Natural killer cell treated with Interleukin-12 subunit alpha and Interleukin-12 subunit beta and Interleukin-15 and Interleukin-18, amount 100 ng/mL, for 72 hours (primary cell): ENCODE data around the gene HS3ST6. TPM values are rescaled to one million over a fixed set of nuclear protein-coding genes. Genes with fewer than 3 reads are reported as not detected.
"Not testable (repeated sequence)": the region's sequence is repeated elsewhere in the genome, so short reads cannot be mapped to it uniquely, and the experiment has no call there.

Experiments
- ATAC-seq, 2 donors: fragments of 150-1000 bp; cut with Tn5 transposase in 1 of 2; sonication (Bioruptor Pico), chemical (Tn5 transposase) in 1 of 2; 2 replicates each; pipeline ENCODE4 v1.10.0; 2021
- DNase-seq: peaks from one replicate; pipeline ENCODE4 v3.0.0; 2022; ENCODE audit warnings: low spot score
- H3K27ac Mint-ChIP-seq, 2 donors: 1 replicate in 1 of 2; 2 replicates in 1 of 2; pipeline ENCODE4 v1.8.0; 2022; ENCODE audit warnings: mixed read lengths in 2 of 2, mild to moderate bottlenecking in 1 of 2, moderate library complexity in 1 of 2
- H3K27me3 Mint-ChIP-seq, 2 donors: 1 replicate in 1 of 2; 2 replicates in 1 of 2; pipeline ENCODE4 v1.8.0; 2022; ENCODE audit warnings: mixed read lengths in 2 of 2
- H3K36me3 Mint-ChIP-seq: one replicate; pipeline ENCODE4 v1.8.0; 2022; ENCODE audit warnings: mixed read lengths
- H3K4me1 Mint-ChIP-seq, 2 donors: 1 replicate in 1 of 2; 2 replicates in 1 of 2; pipeline ENCODE4 v1.8.0; 2022; ENCODE audit warnings: low read depth in 2 of 2, mixed read lengths in 2 of 2, mild to moderate bottlenecking in 1 of 2
- H3K4me3 Mint-ChIP-seq: one replicate; pipeline ENCODE4 v1.8.0; 2022; ENCODE audit warnings: mixed read lengths
- H3K9me3 Mint-ChIP-seq: 2 replicates; pipeline ENCODE4 v1.8.0; 2022; ENCODE audit warnings: mixed read lengths
- total RNA-seq, 2 donors: library from RNA; stranded (reverse); gene quantifications; one replicate each; pipeline ENCODE4 v1.2.3, GENCODE V29; 2022

HS3ST6 gene
- total RNA-seq, 2 donors from 2014 or later, result not detected

GRCh38 chr16:1924095-1924494 is 5.9 kb upstream of the HS3ST6 start:
- DNase-seq, result no peak
- no peak overlapping the region for H3K27ac Mint-ChIP-seq
- H3K4me1 Mint-ChIP-seq, result peaks cover 0 to 2% of the 10 kb centered on the region in 2 donors
- no peak for ATAC-seq
- peaks cover 24 to 26% of the 10 kb centered on the region in 2 donors for H3K27me3 Mint-ChIP-seq
- H3K4me3 Mint-ChIP-seq, result no peak overlapping the region
- H3K9me3 Mint-ChIP-seq, result no peaks in the 10 kb centered on the region
- no peaks in the 10 kb centered on the region for H3K36me3 Mint-ChIP-seq

GRCh38 chr16:1923299-1924034 is 5.3 kb upstream of the HS3ST6 start:
- no peak for ATAC-seq
- Mint-ChIP-seq H3K4me1 (no peaks in the 10 kb centered on the region), H3K9me3 (no peaks in the 10 kb centered on the region)

GRCh38 chr16:1922357-1922756 is 4.1 kb upstream of the HS3ST6 start:
- H3K4me3 Mint-ChIP-seq, result no peak overlapping the region
- ATAC-seq (no peak), DNase-seq (no peak)
- no peak overlapping the region for H3K27ac Mint-ChIP-seq
- H3K9me3 Mint-ChIP-seq, result no peaks in the 10 kb centered on the region
- no peaks in the 10 kb centered on the region for H3K36me3 Mint-ChIP-seq
- H3K4me1 Mint-ChIP-seq, result no peaks in the 10 kb centered on the region
- H3K27me3 Mint-ChIP-seq, result peaks cover 24 to 28% of the 10 kb centered on the region in 2 donors

More at GRCh38 chr16:1923299-1924034, 5.3 kb upstream of the HS3ST6 start:
- Mint-ChIP-seq H3K27me3 (peaks cover 24 to 28% of the 10 kb centered on the region in 2 donors), H3K4me3 (no peak overlapping the region), H3K27ac (no peak overlapping the region), H3K36me3 (no peaks in the 10 kb centered on the region)
- no peak for DNase-seq

- H3K27me3 Mint-ChIP-seq, result peaks cover 38 to 39% of the 10 kb centered on the region in 2 donors
- H3K9me3 Mint-ChIP-seq, result no peaks in the 10 kb centered on the region
- H3K4me3 Mint-ChIP-seq, result no peak overlapping the region
Observed at GRCh38 chr16:1920727-1921171, 2.5 kb upstream of the HS3ST6 start.

GRCh38 chr16:1920122-1920521 is 1.9 kb upstream of the HS3ST6 start:
- not testable (repeated sequence) for ATAC-seq, H3K4me1 Mint-ChIP-seq, H3K36me3 Mint-ChIP-seq, H3K27ac Mint-ChIP-seq, H3K4me3 Mint-ChIP-seq, H3K9me3 Mint-ChIP-seq, DNase-seq
- peaks cover 43 to 46% of the 10 kb centered on the region in 2 donors for H3K27me3 Mint-ChIP-seq

More at GRCh38 chr16:1920727-1921171, 2.5 kb upstream of the HS3ST6 start:
- Mint-ChIP-seq H3K4me1 (no peaks in the 10 kb centered on the region), H3K36me3 (no peaks in the 10 kb centered on the region), H3K27ac (no peak overlapping the region)
- ATAC-seq (peak; percentile 43 to 60), DNase-seq (no peak)

- H3K4me3 Mint-ChIP-seq, result no peak overlapping the region
- no peaks in the 10 kb centered on the region for H3K9me3 Mint-ChIP-seq
- DNase-seq, result no peak
- H3K36me3 Mint-ChIP-seq, result no peaks in the 10 kb centered on the region
- peaks cover 42 to 49% of the 10 kb centered on the region in 2 donors for H3K27me3 Mint-ChIP-seq
- H3K27ac Mint-ChIP-seq, result no peak overlapping the region
- ATAC-seq, result no peak
- no peaks in the 10 kb centered on the region for H3K4me1 Mint-ChIP-seq
Observed at GRCh38 chr16:1919327-1919998, 1.2 kb upstream of the HS3ST6 start.

GRCh38 chr16:1917665-1918350 is 407 bp downstream of the HS3ST6 start:
- no peak for DNase-seq
- no peak for ATAC-seq
- H3K27ac Mint-ChIP-seq, result no peak overlapping the region
- H3K4me1 Mint-ChIP-seq, result no peaks in the 10 kb centered on the region
- no peak overlapping the region for H3K4me3 Mint-ChIP-seq
- no peaks in the 10 kb centered on the region for H3K9me3 Mint-ChIP-seq
- H3K27me3 Mint-ChIP-seq, result peaks cover 37 to 45% of the 10 kb centered on the region in 2 donors
- H3K36me3 Mint-ChIP-seq, result no peaks in the 10 kb centered on the region

GRCh38 chr16:1917056-1917664 is 1.1 kb downstream of the HS3ST6 start:
- ATAC-seq (no peak), DNase-seq (no peak)
- Mint-ChIP-seq H3K36me3 (no peaks in the 10 kb centered on the region), H3K4me3 (no peak overlapping the region), H3K27ac (no peak overlapping the region), H3K4me1 (no peaks in the 10 kb centered on the region), H3K27me3 (peaks cover 32 to 39% of the 10 kb centered on the region in 2 donors), H3K9me3 (no peaks in the 10 kb centered on the region)

- no peak overlapping the region for H3K4me3 Mint-ChIP-seq
- no peak overlapping the region for H3K27ac Mint-ChIP-seq
- H3K4me1 Mint-ChIP-seq, result no peaks in the 10 kb centered on the region
- ATAC-seq (no peak), DNase-seq (no peak)
- H3K27me3 Mint-ChIP-seq, result peaks cover 32 to 38% of the 10 kb centered on the region in 2 donors
- H3K36me3 Mint-ChIP-seq, result no peaks in the 10 kb centered on the region
- H3K9me3 Mint-ChIP-seq, result no peaks in the 10 kb centered on the region
Observed at GRCh38 chr16:1916640-1916990, 1.6 kb downstream of the HS3ST6 start.

GRCh38 chr16:1915732-1916639 is 2.2 kb downstream of the HS3ST6 start:
- peaks cover 26 to 31% of the 10 kb centered on the region in 2 donors for H3K27me3 Mint-ChIP-seq
- no peak for ATAC-seq
- H3K4me1 Mint-ChIP-seq, result no peaks in the 10 kb centered on the region
- H3K36me3 Mint-ChIP-seq, result no peaks in the 10 kb centered on the region
- no peak overlapping the region for H3K27ac Mint-ChIP-seq
- DNase-seq, result no peak
- H3K4me3 Mint-ChIP-seq, result no peak overlapping the region
- H3K9me3 Mint-ChIP-seq, result no peaks in the 10 kb centered on the region

GRCh38 chr16:1914988-1915387 is 3.2 kb downstream of the HS3ST6 start:
- H3K4me3 Mint-ChIP-seq, result no peak overlapping the region
- no peaks in the 10 kb centered on the region for H3K9me3 Mint-ChIP-seq
- no peak for DNase-seq

GRCh38 chr16:1914084-1914608 is 4.1 kb downstream of the HS3ST6 start:
- no peaks in the 10 kb centered on the region for H3K4me1 Mint-ChIP-seq
- DNase-seq (no peak), ATAC-seq (no peak)
- H3K36me3 Mint-ChIP-seq, result no peaks in the 10 kb centered on the region
- H3K4me3 Mint-ChIP-seq, result no peak overlapping the region
- H3K27me3 Mint-ChIP-seq, result peaks cover 19 to 25% of the 10 kb centered on the region in 2 donors
- H3K9me3 Mint-ChIP-seq, result no peaks in the 10 kb centered on the region
- no peak overlapping the region for H3K27ac Mint-ChIP-seq

More at GRCh38 chr16:1914988-1915387, 3.2 kb downstream of the HS3ST6 start:
- no peak for ATAC-seq
- Mint-ChIP-seq H3K27ac (no peak overlapping the region), H3K36me3 (no peaks in the 10 kb centered on the region), H3K4me1 (no peaks in the 10 kb centered on the region), H3K27me3 (peaks cover 19 to 25% of the 10 kb centered on the region in 2 donors)
